ENCODE measurements around the gene ZNF764.
A peak's percentile ranks its signal among the peaks of the same experiment; 100 is the strongest.
"Not testable (repeated sequence)": the region's sequence is repeated elsewhere in the genome, so short reads cannot be mapped to it uniquely, and the experiment has no call there.

The ZNF764 gene

GRCh38 chr16:30548416-30549253 is 9.5 kb downstream of the ZNF764 start:
- DNase-seq (ENCODE audit: low spot score), result no peak

GRCh38 chr16:30546115-30546514 is 12.1 kb downstream of the ZNF764 start:
- no peak for DNase-seq (ENCODE audit: low spot score)

- no peak for DNase-seq (ENCODE audit: low spot score)
These were observed 15.1 kb downstream of the ZNF764 start for GRCh38 chr16:30543067-30543466.

GRCh38 chr16:30541502-30542329 is 16.5 kb downstream of the ZNF764 start:
- DNase-seq (ENCODE audit: low spot score), result no peak

- not testable (repeated sequence) for DNase-seq (ENCODE audit: low spot score)
These were observed 17.2 kb downstream of the ZNF764 start for GRCh38 chr16:30540916-30541464.

- not testable (repeated sequence) for DNase-seq (ENCODE audit: low spot score)
These were observed 18.1 kb downstream of the ZNF764 start for GRCh38 chr16:30539986-30540526.

GRCh38 chr16:30539000-30539964 is 18.9 kb downstream of the ZNF764 start:
- no peak for DNase-seq (ENCODE audit: low spot score)

GRCh38 chr16:30536391-30537024 is 21.7 kb downstream of the ZNF764 start:
- not testable (repeated sequence) for DNase-seq (ENCODE audit: low spot score)

- DNase-seq (ENCODE audit: low spot score), result peak; percentile 78
These were observed 22.4 kb downstream of the ZNF764 start for GRCh38 chr16:30535777-30536190.

GRCh38 chr16:30535106-30535776 is 22.9 kb downstream of the ZNF764 start:
- DNase-seq (ENCODE audit: low spot score), result no peak

- DNase-seq (ENCODE audit: low spot score), result peak; percentile 92
These were observed 23.6 kb downstream of the ZNF764 start, which contains the start of gene ZNF747 for GRCh38 chr16:30534368-30535105. ZNF747 (minus strand) TSS chr16:30534858; CDS start chr16:30534679, 179 bp downstream.

- DNase-seq (ENCODE audit: low spot score), result no peak
These were observed 24.3 kb downstream of the ZNF764 start for GRCh38 chr16:30533748-30534367.

- no peak for DNase-seq (ENCODE audit: low spot score)
These were observed 25.0 kb downstream of the ZNF764 start for GRCh38 chr16:30533146-30533522.

- DNase-seq (ENCODE audit: low spot score), result no peak
These were observed 25.7 kb downstream of the ZNF764 start for GRCh38 chr16:30532285-30533145.

GRCh38 chr16:30530163-30531037 is 27.8 kb downstream of the ZNF764 start:
- DNase-seq (ENCODE audit: low spot score), result no peak

- no peak for DNase-seq (ENCODE audit: low spot score)
These were observed 29.2 kb downstream of the ZNF764 start for GRCh38 chr16:30528799-30529457.
